AG08396 (cell line): ENCODE measurements around the gene PON1.

Source experiments
- DNase-seq: peaks from one replicate; pipeline ENCODE4 v3.0.0; 2012; ENCODE audit warnings: low spot score, mixed read lengths

The PON1 gene

DNA sequence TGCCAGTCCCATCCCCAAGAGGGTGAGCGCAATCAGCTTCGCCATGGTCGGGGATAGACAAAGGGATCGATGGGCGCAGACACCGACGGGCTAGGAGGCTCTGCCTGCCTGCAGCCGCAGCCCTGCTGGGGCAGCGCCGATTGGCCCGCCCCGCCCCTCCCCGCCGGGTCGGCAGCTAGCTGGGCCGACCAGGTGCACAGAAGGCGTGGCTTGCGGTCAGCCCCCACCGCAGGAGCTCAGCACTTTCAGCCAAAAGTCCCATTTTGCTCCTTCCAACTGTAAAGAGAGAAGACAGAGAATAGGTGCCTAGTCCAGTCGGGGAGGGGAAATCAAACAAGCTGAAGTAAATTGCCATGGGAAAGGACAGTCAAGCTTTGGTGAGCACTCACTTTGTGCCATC lies at the start of gene PON1:
PON1 (minus strand) TSS at position 102 of the 400 bp plus-strand sequence; CDS start at position 45, 57 bp downstream.
- no peak for DNase-seq

DNA sequence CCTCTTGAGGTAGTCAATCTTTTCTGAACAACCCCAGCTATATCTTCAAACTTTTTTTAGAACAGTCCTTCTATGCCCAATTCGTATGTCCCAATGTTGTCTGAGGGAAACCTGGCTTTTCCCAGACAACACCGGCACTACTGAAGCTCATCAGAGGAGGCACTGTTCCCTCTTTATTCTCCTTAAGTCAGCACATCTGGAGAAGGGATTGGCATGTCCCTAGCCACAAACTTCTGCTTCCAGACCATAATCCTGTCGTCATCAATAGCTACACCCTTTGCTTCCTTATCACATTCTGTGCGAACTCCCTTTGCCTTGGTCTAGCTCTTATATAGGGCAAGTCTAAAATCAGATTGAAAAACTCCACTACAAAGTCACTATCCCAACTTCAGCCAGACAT lies 49.0 kb upstream of the PON1 start:
- DNase-seq, result no peak

DNA sequence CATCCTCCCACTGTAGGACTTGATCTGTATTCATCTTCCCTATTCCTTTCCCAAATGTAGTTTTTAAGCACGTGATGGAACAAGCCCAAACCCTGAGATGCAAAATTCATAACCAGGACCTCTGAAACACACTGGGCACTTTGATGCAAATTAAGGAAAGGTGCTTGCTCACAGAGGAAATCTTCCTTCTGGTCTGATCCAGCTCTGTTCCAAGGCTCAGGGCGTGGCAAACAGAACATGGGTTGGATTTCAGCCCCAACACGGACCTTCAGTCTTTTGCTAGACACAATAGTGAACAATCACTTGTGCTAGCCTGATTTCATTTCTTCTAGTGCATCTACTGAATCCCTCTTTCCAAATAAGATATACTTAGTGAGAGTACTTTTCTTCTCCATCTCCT lies 43.9 kb upstream of the PON1 start:
- DNase-seq, result no peak

DNA sequence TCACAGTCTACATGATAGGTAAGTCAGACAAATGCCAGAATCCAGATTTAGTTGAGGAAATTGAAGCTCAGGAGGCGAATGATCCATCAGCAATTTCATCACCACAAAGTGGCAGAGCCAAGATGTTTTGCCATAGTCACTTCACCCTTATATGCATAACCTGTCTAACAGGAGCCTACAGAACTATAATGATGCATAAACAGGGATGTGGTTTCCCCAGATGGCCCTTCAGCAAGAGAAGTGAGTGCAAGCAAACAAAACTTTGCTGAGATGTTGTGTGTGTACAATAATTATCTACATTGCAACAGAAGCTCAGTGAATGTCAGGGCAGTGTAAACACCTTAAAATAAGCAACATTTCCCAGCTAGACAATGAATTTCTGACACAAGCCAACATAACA lies 43.3 kb upstream of the PON1 start:
- DNase-seq, result no peak

DNA sequence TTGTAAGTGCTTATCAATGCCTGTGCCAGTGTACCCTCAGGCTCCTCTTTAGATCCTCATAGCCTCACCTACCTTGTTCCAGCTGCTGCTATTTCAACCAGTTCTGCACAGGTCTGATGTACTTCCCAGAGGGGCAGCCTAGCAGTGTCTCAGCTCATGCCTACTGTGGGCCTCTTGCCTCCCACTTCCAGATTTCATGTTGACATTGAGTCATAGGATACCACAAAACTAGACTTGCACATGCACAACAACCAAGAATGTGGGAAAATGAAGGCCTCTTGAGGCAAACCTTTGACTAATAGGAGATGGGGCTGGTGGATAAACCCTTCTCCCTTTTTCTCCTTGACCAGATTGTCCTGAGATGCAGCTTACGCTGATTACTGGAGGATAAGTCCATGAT lies 40.8 kb upstream of the PON1 start:
- no peak for DNase-seq

DNA sequence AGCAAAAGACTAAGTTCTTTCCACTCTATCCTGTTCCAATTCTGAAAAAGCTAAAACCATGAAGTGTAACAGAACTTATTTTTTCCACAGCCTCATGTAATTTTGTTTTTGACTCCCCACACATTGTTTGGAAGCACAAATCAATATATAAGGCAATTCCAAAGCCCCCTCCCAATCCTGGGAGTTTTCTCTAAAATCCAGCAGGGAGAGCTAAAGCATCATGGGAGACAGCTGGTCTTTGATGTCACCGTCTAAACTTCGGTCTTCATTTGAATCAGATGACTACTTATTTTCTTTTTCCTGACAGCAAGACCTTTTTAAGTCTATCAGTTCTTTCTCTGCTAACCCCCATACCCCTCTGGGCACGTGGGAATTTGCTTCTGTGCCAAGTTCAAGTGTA lies 33.3 kb upstream of the PON1 start:
- DNase-seq, result no peak

DNA sequence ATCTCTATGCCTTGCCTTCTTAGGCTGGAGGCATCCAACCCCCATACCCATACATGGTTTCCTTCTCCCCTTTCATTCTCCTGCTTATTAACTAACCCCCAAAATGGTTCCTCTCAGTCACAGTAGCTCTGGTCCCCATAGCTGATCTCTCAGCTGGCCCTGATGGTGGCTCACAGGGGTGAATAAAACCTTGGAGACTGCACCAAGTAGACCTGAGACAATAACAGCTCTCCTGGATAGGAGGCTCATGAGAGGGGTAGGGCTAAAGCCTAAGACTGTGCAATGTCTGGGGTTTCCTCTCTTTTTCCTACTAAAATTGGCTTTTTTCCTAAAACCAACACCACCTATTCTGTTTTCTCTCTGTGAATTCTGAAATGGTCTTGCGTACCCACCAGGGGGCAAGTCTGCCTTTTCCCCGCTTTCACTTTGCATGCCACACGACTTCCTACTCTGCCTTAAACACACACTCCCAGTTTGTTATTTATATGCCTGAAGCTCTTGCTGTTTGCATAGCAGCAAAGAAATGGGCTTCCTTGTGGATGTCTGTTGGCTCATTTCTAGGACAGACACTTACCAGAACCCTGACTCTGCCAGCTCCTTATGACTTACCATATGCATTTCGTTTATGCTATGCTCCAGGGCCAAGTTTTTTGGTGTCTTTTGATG lies 18.4 kb upstream of the PON1 start:
- DNase-seq, result no peak

DNA sequence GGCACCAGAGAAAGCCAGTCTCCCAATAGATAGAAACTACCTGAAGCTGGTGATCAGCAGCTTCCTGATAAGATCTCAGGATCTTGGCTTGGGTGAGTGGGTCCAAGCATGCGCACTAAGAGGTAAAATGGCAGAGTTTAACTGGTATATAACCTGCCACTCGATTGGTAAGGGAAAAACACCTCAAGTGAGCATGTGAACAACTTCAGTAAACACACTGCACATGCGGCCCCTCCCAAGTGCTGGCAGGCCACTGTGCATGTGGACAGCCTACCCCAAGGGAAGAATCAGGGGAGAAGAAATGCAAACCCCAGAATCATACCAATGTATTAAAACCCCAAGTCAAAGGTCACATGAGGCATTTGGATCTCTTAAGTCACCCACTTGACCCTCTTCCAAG lies 17.7 kb upstream of the PON1 start:
- no peak for DNase-seq

DNA sequence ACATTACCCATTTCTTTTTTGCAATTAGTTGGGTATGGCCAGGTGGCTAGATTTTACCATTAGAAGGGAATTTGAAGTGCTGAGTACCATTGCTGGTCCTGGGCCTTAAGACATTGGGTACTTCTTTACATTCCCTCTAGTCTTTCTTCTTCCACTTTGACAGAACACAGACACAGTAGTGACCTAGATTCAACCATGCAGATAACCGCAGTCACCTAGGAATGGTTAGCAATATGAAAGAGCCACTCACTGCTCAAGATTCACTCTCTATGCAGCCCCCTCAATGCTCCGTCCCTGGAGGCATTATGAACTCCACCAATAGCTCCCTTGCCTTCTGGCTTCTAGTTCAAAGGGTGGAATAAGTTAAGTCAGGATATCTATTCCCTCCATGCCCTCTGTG lies 16.2 kb upstream of the PON1 start:
- no peak for DNase-seq

DNA sequence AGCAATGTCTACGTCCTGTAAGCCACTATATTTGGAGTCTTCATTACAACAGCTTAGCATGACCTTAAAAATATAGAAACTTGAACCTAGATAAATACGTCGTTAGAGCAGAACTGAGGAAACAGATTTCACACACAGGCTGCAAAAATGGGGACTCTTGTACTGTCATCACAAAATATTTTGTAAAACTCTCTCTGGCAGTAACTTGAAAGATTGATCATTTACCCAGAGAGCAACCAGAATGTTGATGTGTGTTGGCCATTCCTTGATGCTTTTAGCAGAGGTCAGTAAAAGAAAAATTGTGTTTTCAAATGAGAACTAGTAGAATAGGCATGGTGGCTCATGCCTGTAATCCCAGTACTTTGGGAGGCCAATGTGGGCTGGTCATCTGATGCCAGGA lies 14.5 kb upstream of the PON1 start:
- DNase-seq, result no peak

DNA sequence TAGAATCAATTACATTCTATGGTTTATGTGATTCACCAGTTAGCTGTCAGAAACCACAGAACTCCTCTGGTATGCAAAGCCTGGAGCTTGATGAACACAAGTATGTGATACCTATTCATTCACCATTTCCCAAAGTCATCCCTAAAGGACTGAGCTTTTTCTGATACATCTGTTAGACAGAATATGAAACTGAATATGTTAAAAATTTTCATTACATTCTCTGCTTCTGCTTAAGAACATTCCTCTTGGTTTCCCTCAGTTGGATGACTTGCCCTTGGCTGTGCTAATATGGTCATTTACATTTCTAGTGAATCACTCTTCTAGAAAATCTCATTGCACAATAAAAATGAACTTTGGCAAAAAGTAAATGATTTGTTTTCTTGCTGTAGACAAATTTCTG lies 10.8 kb upstream of the PON1 start:
- peak; percentile 12 for DNase-seq

DNA sequence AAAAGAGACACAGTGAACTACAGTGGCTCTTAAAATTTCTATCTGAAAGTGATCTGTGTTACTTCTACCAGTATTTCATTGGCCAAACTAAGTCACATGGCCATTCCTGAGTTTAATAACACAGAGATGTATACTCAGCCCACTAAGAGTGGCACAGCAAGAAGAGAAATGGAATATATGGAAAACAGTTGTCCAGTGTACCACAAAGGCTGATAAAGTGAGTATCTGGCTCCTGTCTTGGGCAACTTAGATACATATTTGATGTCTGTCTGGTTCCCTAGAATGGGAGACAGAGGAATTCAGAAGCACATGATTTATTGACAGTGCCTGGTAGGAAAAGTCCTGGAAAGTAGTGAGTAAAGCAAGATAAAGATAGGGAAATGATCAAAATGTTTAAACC lies 10.1 kb upstream of the PON1 start:
- no peak for DNase-seq

DNA sequence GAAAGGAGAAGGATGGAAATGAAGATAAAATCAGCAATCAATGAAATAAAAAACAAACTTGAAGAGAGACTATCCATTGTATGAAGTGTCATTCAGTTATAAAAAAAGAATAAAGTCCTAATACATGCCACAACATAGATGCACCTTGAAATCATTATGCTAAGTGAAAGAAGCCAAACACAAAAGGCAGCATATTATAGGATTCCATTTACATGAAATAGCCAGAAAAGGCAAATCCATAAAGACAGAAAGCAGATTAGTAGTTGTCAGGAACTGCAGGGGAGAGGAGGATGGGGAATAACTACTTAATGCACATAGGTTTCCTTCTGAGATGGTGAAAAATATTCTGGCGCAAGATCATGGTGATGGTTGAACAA lies 6.6 kb upstream of the PON1 start:
- DNase-seq, result no peak

DNA sequence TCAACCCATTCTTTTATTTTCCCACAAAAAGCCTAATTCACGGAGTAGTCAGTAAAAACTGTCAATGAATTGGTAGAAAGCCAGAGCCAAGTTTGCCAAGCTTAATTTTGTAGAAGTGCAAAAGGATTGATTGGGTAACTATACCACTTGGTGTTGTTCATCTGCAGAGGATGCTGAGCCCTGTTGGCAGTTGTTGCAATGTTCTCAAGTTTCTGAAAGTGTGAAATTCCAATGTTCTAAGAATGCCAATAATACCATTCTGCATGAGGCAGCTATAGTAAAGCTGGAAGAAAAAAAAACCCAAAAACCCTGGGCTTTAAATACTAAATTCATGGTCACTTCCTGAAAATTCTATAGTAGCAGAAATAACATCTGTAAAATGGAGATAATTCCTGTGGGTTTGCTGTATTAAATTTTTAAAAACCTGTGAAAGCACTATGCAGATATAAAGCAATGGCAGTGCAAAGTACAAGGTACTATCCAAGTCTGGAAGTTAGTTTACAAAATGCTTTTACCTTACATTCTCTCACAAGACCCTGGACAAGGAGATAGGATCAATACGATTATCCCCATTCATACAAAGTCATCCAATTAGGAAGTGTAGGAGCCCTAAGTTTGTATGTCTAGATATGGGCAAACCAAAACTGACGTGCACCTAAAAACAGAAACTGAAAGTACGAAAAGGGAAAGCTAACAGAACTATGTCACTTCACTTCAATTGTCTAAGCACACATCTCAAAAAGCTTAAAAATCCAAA lies 6.0 kb upstream of the PON1 start:
- no peak for DNase-seq

DNA sequence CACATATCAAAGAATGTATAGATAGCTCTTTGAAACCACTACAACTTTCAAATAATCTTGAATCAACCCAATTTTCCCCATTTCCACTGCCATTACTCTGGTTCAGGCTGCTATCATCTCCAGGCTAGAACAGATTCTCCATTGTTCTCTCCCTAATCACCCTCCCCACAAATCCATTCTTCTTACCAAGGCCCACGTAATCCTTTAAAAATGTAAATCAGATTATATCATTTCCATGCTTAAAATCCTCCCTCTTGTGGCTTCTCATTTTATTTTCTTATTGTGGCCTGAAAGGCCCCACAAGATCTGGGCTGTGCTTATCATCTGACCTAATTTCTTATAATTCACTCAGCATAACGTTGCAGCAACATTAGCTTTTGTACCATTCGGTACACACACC lies 3.0 kb upstream of the PON1 start:
- no peak for DNase-seq

DNA sequence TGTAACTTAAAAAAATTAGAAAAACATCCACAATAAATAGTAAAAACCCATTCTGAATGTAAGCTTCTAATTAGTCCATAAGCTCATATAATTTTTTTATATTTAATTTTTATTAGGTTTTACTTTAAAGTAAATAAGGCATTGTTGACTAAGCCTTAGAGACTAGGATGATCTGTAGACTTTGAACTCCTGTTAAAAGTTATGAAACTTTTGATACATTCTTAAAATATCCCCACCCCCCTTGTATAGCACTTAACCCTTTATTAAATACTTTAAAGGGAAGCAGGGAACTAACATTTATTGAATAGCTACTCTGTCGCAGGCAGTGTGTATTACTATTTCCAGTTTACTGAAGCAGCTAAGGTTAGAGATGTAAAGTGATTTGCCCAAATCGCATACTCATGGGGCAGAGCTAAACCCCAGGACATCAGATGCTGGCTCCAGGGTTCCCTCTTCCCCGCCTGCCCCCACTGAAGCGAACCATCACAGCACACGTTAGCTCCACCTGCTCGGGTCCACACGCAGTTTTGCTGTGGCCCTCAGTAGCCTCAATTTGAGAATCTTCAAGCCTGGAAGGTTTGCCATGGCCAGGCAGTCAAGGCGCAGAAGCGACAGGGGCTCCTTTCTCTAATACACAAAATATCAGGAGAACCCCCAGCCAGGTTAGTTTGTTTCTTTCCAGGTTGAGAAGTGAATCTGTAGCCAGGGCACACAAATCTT lies 762 bp downstream of the PON1 start:
- DNase-seq, result no peak

DNA sequence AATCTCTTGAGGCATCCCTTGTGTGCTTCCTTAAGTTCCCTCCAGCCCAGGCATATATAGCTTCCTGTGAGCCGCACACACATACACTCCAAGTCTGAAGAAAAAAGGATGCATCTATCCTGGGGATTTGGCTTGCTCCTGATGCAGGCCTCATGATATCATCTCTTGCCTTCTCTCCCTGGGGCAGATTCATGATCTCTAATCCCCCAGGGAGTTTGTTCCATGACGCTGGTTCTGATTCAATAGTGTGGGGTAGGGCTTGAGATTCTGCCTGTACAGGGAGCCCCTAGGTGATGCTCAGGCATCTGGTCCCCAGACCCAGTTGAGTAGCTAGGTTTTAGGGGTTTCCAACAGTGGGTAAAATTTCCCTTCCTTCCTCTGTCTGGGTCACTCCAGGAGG lies 1.5 kb downstream of the PON1 start:
- DNase-seq, result no peak

DNA sequence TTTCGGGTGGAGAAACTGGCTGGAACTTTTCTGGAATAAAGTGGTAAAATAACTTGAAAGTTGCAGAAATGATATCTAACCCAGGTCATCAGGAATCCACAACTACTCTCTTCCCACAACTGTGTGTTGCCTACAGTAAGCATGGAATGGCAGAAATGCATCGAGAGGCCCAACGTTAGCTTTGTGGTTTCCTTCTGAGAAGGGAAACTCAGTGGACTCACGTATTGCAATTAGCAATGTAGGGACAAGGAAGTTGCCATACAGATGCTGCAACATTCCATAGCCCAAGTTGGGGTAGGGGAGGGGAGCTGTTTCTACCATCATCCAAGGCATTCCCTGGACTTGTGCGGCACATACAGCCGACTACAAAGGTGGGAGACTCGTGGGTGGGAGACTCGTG lies 1.9 kb downstream of the PON1 start:
- DNase-seq, result no peak

DNA sequence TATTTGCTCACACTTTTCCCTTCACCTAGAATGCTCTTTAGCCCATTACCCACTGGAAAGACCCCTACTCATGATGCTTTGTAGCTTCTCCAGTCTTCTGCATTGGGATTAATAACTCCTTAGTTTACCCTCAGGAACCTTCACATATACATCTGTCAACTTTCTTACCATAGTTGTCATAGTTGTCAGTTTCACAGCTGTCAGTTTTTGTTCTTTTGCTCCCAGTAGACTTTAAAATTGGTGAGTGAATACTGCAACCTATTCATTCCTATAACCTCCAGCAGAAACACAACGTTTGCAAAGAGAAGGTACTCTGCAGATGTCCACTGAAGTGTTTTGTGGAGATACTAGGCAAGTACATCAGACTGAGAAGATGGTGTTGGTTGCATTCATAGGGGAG lies 2.6 kb downstream of the PON1 start:
- DNase-seq, result no peak

DNA sequence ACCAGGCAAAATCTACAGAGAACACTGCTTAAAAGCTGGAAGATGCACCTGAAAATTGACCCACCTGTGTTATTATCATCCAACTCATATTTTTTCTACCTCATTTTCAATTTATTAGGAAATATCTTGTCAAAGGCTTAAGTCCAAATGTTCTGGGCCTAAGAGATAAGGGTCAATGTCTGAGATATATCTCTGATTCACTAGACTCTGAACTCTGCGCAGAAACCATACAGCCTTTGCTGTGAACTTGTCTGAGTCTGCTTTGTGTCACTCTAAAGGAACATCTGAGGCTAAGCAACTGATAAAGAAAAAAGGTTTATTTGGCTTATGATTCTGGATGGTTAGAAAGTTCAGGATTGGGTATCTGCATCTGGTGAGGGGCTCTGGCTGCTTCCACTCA lies 3.7 kb downstream of the PON1 start:
- DNase-seq, result no peak

DNA sequence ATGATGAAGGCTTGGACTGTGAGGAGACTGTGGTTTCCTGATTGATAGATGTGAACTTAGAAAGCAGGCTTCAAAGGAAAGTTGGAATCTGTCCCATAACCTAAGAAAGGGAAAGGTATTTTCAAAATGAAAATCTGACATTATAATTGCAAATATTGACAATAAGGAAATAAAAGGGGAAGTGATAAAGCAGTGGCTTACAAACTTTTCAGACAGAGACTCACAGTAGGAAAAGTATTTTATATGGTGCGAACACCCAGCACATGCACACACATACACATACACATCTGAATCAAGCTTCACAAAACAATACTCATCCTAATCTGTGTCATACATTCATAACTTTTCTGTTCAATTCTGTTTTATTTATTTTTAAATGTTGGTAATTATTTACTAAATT lies 4.8 kb downstream of the PON1 start:
- no peak for DNase-seq

DNA sequence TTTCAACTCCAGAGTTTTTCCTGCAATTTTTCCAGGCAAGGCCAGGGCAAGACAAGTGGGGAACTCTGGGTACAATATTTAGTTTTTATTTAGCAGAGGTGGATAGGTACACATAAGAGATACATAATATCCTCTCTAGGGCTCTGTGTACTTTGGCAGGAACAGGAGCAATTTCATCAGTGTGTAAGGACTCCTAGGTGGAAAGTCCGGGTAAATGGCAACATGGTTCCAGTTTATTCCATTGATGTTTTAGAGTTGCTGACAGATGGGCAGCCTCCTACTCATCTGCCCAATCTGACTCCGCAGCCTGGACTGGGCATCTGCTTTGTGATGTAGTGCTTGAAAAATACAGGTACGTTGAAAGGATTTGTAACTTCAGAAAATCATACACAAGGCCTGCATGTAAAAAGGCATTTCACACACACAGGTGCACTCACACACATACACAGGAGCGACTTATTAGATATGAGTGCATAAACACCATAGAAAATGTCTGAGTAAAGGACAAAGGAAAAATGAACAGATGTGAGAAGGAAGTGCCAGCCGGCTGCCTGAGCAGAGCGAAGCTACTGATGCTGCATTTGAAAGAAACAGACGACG lies 5.7 kb downstream of the PON1 start:
- DNase-seq, result no peak

DNA sequence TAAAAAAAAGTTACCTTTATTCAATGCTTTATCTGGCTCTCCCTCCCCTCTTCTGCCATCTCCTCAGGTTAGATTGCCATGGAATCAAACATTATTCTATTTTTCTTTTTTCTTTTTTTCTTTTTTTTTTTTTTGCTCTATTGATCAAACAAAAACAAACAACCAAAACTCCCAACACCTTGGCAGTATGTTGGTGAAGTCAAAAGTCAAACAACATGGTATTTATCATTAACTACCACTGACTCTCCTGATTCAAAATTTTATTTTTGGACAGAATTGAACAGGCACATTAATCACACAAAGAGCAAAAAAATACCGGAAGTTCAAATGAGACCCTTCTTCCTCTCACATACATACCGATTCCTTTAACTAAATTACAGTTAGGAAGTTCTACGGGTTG lies 6.4 kb downstream of the PON1 start:
- DNase-seq, result no peak
